HTR-8/SVneo (cell line): ENCODE data around the gene C1orf94.

Experiments used
- DNase-seq: peaks from one replicate; pipeline ENCODE4 v3.0.0; 2011; ENCODE audit warnings: low spot score, mixed read lengths; ENCODE audit not compliant: insufficient read length
- FAIRE-seq: peaks from 2 replicates; lab custom pipeline; 2011; peaks lifted over from hg19 to GRCh38; lab: Jason Lieb, UNC

Gene C1orf94

GRCh38 chr1:34176830-34177603 lies at the start of gene C1orf94:
TSS of gene C1orf94 (plus strand) at chr1:34176907. CDS start at chr1:34177790, 883 bp downstream.
- no peak for DNase-seq
- no peak for FAIRE-seq

GRCh38 chr1:34127006-34128000 lies 49.4 kb upstream of the C1orf94 start:
- FAIRE-seq (no peak), DNase-seq (no peak)

- no peak for DNase-seq
These were observed 48.4 kb upstream of the C1orf94 start for GRCh38 chr1:34128186-34128889.

GRCh38 chr1:34129630-34130029 lies 47.1 kb upstream of the C1orf94 start:
- DNase-seq = no peak
- FAIRE-seq = no peak

More at GRCh38 chr1:34128186-34128889, 48.4 kb upstream of the C1orf94 start:
- FAIRE-seq = no peak

- FAIRE-seq (no peak), DNase-seq (no peak)
These were observed 46.4 kb upstream of the C1orf94 start for GRCh38 chr1:34130306-34130705.

- DNase-seq (peak; percentile 5), FAIRE-seq (no peak)
These were observed 45.1 kb upstream of the C1orf94 start for GRCh38 chr1:34131396-34132160.

GRCh38 chr1:34132161-34132420 lies 44.6 kb upstream of the C1orf94 start:
- FAIRE-seq = no peak
- no peak for DNase-seq

GRCh38 chr1:34137411-34137810 lies 39.3 kb upstream of the C1orf94 start:
- FAIRE-seq (no peak), DNase-seq (no peak)

- DNase-seq (no peak), FAIRE-seq (no peak)
These were observed 36.6 kb upstream of the C1orf94 start for GRCh38 chr1:34140011-34140676.

GRCh38 chr1:34143975-34144374 lies 32.7 kb upstream of the C1orf94 start:
- DNase-seq (no peak), FAIRE-seq (no peak)

- FAIRE-seq = no peak
- DNase-seq = no peak
These were observed 31.9 kb upstream of the C1orf94 start for GRCh38 chr1:34144766-34145165.

GRCh38 chr1:34147301-34147700 lies 29.4 kb upstream of the C1orf94 start:
- DNase-seq (no peak), FAIRE-seq (no peak)

- FAIRE-seq (no peak), DNase-seq (no peak)
These were observed 27.2 kb upstream of the C1orf94 start for GRCh38 chr1:34149501-34149900.

GRCh38 chr1:34153246-34153645 lies 23.5 kb upstream of the C1orf94 start:
- DNase-seq (no peak), FAIRE-seq (no peak)

GRCh38 chr1:34155860-34156259 lies 20.8 kb upstream of the C1orf94 start:
- no peak for FAIRE-seq

GRCh38 chr1:34156739-34157138 lies 20.0 kb upstream of the C1orf94 start:
- DNase-seq (no peak), FAIRE-seq (no peak)

More at GRCh38 chr1:34155860-34156259, 20.8 kb upstream of the C1orf94 start:
- no peak for DNase-seq

GRCh38 chr1:34162852-34163766 lies 13.6 kb upstream of the C1orf94 start:
- DNase-seq (peak; percentile 85), FAIRE-seq (peak; percentile 81)
